GM18909 (cell line): ENCODE data around the gene GPRIN2.

Experiments
- ATAC-seq: cut with Tn5 transposase; IDR thresholded peaks from one replicate; pipeline ENCODE4 v1.9.1; 2021; ENCODE audit warnings: mild to moderate bottlenecking; ENCODE audit not compliant: unreplicated experiment, poor library complexity

GPRIN2 gene

GRCh38 chr10:46550076-46550790, 6.2 kb downstream of the GPRIN2 start:
- no peak for ATAC-seq

GRCh38 chr10:46549171-46550075, 7.0 kb downstream of the GPRIN2 start:
- ATAC-seq, result no peak

GRCh38 chr10:46548498-46549090, 7.9 kb downstream of the GPRIN2 start:
- no peak for ATAC-seq

GRCh38 chr10:46547541-46548497, 8.6 kb downstream of the GPRIN2 start:
- ATAC-seq, result no peak

- ATAC-seq, result no peak
Observed at GRCh38 chr10:46546591-46547540, 9.6 kb downstream of the GPRIN2 start.

GRCh38 chr10:46545861-46546590, 10.4 kb downstream of the GPRIN2 start:
- ATAC-seq, result no peak

- ATAC-seq, result no peak
Observed at GRCh38 chr10:46544989-46545791, 11.3 kb downstream of the GPRIN2 start.

GRCh38 chr10:46543466-46544377, 12.7 kb downstream of the GPRIN2 start:
- ATAC-seq, result no peak

- ATAC-seq, result no peak
Observed at GRCh38 chr10:46542567-46543465, 13.6 kb downstream of the GPRIN2 start.

GRCh38 chr10:46541735-46542566, 14.5 kb downstream of the GPRIN2 start:
- no peak for ATAC-seq

GRCh38 chr10:46541017-46541661, 15.3 kb downstream of the GPRIN2 start:
- no peak for ATAC-seq

- ATAC-seq, result no peak
Observed at GRCh38 chr10:46540412-46541016, 15.9 kb downstream of the GPRIN2 start.

- ATAC-seq, result no peak
Observed at GRCh38 chr10:46539596-46540411, 16.7 kb downstream of the GPRIN2 start.
